ENCODE results near the gene UBA6. TPM values are rescaled to one million over a fixed set of nuclear protein-coding genes. Genes with fewer than 3 reads are reported as not detected.
"Not testable (repeated sequence)": the region's sequence is repeated elsewhere in the genome, so short reads cannot be mapped to it uniquely, and the experiment has no call there.

Gene UBA6
- total RNA-seq, 1 donor = 60.8 TPM

DNA sequence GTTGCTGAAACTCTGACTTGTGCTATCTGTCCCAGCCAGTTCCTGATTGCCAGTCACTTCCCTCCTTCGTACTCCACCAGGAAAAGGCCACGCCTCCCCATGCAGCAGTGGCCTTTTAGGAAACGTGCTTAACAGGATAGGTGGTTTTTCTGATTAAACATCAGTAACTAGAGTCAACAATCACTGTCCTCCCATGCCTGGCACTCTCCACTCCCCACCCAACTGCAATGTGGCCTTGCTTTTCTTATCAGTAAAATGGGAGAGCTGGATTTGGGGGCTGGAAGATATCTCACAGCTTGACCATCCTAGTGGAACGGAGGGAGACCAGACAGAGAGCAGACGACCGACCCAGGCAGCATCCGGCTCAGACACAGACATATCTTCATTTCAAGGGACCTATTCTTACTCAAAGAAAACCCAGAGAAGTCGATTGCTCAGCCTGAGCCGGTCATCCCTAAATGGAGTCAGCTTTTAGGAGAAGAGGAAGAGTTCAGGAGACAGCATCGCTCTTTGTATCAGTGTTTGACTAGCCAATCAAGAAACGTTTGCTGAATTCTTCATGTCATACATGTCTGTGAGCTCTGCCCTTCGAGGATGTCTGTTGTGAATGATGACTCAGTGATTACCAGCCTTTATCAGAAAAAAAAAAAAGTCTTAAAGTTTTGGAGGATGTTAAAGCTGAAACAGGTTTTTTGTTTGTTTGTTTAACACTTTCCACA lies 12.7 kb upstream of the UBA6 start:
- Histone ChIP-seq H3K4me1 (ENCODE audit: insufficient read depth, low read length) (peaks cover 12% of the 10 kb centered on the region), H3K9me3 (ENCODE audit: low read depth, low read length) (no peaks in the 10 kb centered on the region), H3K36me3 (ENCODE audit: insufficient read depth, low read length) (no peaks in the 10 kb centered on the region), H3K27me3 (ENCODE audit: insufficient read depth, low read length) (no peaks in the 10 kb centered on the region), H3K27ac (ENCODE audit: low read depth, low read length) (peak overlapping the region; percentile 0), H3K4me2 (ENCODE audit: insufficient read depth, low read length) (peak overlapping the region; percentile 44), H4K20me1 (ENCODE audit: insufficient read depth, low read length) (peaks cover 6% of the 10 kb centered on the region), H3K79me2 (ENCODE audit: insufficient read depth, low read length) (peaks cover 14% of the 10 kb centered on the region), H2AFZ (ENCODE audit: low read length) (no peak overlapping the region), H3K4me3 (ENCODE audit: insufficient read depth, low read length) (no peak overlapping the region)
- TF ChIP-seq, protein P1, sequence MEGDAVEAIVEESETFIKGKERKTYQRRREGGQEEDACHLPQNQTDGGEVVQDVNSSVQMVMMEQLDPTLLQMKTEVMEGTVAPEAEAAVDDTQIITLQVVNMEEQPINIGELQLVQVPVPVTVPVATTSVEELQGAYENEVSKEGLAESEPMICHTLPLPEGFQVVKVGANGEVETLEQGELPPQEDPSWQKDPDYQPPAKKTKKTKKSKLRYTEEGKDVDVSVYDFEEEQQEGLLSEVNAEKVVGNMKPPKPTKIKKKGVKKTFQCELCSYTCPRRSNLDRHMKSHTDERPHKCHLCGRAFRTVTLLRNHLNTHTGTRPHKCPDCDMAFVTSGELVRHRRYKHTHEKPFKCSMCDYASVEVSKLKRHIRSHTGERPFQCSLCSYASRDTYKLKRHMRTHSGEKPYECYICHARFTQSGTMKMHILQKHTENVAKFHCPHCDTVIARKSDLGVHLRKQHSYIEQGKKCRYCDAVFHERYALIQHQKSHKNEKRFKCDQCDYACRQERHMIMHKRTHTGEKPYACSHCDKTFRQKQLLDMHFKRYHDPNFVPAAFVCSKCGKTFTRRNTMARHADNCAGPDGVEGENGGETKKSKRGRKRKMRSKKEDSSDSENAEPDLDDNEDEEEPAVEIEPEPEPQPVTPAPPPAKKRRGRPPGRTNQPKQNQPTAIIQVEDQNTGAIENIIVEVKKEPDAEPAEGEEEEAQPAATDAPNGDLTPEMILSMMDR (IDR thresholded peaks at IDR 0.05; ENCODE audit: extremely low read depth, low read depth, low read length) = no peak
- peak; percentile 74 for DNase-seq (ENCODE audit: insufficient read length, low spot score, missing footprints)

DNA sequence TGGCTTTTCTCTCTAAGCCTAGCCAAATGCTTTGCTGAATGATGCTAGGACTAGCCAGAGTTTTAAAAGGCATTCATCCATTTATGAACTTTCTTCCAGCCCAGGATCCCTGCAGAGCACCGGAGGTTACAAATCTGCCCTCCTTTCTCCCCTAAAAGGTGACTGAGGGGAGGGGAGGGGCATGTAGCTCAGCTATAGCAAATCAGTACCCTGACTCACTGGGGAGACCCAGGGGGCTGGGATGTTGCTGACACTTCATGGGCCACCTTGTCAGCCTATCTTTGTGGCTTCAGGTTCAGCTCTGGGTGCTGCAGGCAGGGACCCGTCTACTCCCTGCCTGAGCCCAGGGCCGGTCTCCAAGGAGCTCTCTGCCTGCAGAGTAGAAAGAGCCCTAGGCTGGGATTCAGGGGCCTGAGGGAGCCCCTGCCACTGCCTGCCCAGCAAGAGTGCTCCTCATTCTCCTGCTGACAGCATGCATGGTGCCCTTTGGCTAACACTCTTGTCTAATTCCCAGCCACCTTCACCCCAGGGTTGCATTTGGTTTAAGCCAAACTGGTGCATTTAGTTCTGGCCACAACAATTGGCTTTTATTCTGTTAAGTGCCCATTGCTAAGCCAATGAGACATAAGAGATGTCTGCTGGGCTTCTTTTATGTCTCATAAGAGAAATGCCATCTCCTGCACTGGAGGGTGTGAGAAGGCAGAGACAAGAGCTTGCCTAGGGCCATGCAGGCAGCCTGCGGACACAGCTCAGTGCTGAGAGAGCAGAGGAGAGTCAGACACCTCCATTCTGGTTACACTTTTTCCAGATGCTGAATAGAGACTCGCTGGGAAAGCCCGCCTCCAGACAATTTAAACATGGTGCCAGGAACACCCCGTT lies 11.9 kb upstream of the UBA6 start:
- peaks cover 6% of the 10 kb centered on the region for H4K20me1 ChIP-seq (ENCODE audit: insufficient read depth, low read length)
- no peak overlapping the region for H2AFZ ChIP-seq (ENCODE audit: low read length)
- TF ChIP-seq, protein P1 (IDR thresholded peaks at IDR 0.05; ENCODE audit: extremely low read depth, low read depth, low read length) = no peak
- no peak overlapping the region for H3K27ac ChIP-seq (ENCODE audit: low read depth, low read length)
- peaks cover 12% of the 10 kb centered on the region for H3K4me1 ChIP-seq (ENCODE audit: insufficient read depth, low read length)
- H3K36me3 ChIP-seq (ENCODE audit: insufficient read depth, low read length) = no peaks in the 10 kb centered on the region
- no peaks in the 10 kb centered on the region for H3K27me3 ChIP-seq (ENCODE audit: insufficient read depth, low read length)
- DNase-seq (ENCODE audit: insufficient read length, low spot score, missing footprints) = peak; percentile 15
- no peak overlapping the region for H3K4me3 ChIP-seq (ENCODE audit: insufficient read depth, low read length)
- H3K9me3 ChIP-seq (ENCODE audit: low read depth, low read length) = no peaks in the 10 kb centered on the region
- H3K79me2 ChIP-seq (ENCODE audit: insufficient read depth, low read length) = peaks cover 20% of the 10 kb centered on the region
- no peak overlapping the region for H3K4me2 ChIP-seq (ENCODE audit: insufficient read depth, low read length)

DNA sequence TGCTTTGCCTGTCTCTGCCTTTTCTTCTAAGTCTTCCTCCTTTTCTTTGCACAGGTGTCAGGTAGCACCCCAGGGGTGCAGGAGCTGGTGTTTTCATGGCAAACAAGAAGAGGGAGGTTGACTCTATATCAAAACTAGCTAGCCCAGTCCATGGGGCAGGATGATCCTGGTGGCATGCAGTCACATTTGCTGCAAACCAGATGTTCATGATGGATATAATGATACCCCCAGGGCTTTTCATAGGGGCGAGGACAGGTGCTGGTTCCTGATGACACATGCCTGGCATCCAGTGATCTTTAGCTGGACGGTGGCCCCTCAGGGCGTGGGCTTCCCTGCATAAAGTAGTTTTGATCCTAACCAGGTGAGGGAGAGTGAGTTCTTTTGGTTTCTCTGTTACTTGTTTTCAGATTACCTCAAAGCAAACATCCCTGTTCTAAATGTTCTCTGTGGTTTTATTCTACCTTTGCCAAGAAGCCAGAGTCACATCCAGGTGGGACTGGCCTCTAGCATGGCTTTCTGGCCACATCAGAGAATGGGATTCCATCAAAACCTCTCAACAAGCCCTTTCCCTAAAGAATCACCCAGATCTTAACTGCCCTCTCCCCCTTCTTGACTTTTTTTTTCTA lies 11.2 kb upstream of the UBA6 start:
- Histone ChIP-seq H3K36me3 (ENCODE audit: insufficient read depth, low read length) (no peaks in the 10 kb centered on the region), H3K27me3 (ENCODE audit: insufficient read depth, low read length) (no peaks in the 10 kb centered on the region), H3K4me2 (ENCODE audit: insufficient read depth, low read length) (no peak overlapping the region), H3K27ac (ENCODE audit: low read depth, low read length) (no peak overlapping the region), H2AFZ (ENCODE audit: low read length) (no peak overlapping the region), H4K20me1 (ENCODE audit: insufficient read depth, low read length) (peaks cover 6% of the 10 kb centered on the region), H3K79me2 (ENCODE audit: insufficient read depth, low read length) (peaks cover 26% of the 10 kb centered on the region), H3K4me3 (ENCODE audit: insufficient read depth, low read length) (no peak overlapping the region), H3K4me1 (ENCODE audit: insufficient read depth, low read length) (peaks cover 12% of the 10 kb centered on the region), H3K9me3 (ENCODE audit: low read depth, low read length) (no peaks in the 10 kb centered on the region)
- TF ChIP-seq, protein P1 (IDR thresholded peaks at IDR 0.05; ENCODE audit: extremely low read depth, low read depth, low read length) = no peak
- no peak for DNase-seq (ENCODE audit: insufficient read length, low spot score, missing footprints)

DNA sequence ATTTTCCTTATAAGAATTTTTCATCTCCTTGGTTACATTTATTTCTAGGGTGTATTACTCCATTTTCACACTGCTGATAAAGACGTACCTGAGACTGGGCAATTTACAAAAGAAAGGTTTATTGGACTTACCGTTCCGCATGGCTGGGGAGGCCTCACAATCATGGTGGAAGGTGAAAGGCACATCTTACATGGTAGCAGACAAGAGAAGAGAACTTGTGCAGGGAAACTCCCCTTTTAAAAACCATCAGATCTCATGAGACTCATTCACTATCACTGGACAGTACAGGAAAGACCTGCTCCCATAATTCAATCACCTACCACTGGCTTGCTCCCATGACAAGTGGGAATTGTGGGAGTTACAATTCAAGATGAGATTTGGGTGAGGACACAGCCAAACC lies 5.7 kb upstream of the UBA6 start:
- H3K4me1 ChIP-seq (ENCODE audit: insufficient read depth, low read length); H3K27me3 ChIP-seq (ENCODE audit: insufficient read depth, low read length); H4K20me1 ChIP-seq (ENCODE audit: insufficient read depth, low read length); H3K36me3 ChIP-seq (ENCODE audit: insufficient read depth, low read length); H3K4me2 ChIP-seq (ENCODE audit: insufficient read depth, low read length); H2AFZ ChIP-seq (ENCODE audit: low read length); DNase-seq (ENCODE audit: insufficient read length, low spot score, missing footprints); H3K27ac ChIP-seq (ENCODE audit: low read depth, low read length); H3K4me3 ChIP-seq (ENCODE audit: insufficient read depth, low read length); H3K9me3 ChIP-seq (ENCODE audit: low read depth, low read length): not testable (repeated sequence)
- H3K79me2 ChIP-seq (ENCODE audit: insufficient read depth, low read length) = peaks cover 48% of the 10 kb centered on the region

Data from osteoblast (primary cell).